SK-N-MC (cell line): Measurements from ENCODE around the gene PGM1.

Experiments used
- EZH2 ChIP-seq: fragments of 200-600 bp; sonication (generic); IDR thresholded peaks from one replicate; pipeline ENCODE4 v1.6.1; 2017; ENCODE audit warnings: antibody characterized with exemption
- POLR2AphosphoS5 ChIP-seq: IDR thresholded peaks from 2 replicates; pipeline ENCODE4 v1.6.1; 2012; ENCODE audit warnings: mild to moderate bottlenecking, low read depth, low read length, borderline replicate concordance

DNA sequence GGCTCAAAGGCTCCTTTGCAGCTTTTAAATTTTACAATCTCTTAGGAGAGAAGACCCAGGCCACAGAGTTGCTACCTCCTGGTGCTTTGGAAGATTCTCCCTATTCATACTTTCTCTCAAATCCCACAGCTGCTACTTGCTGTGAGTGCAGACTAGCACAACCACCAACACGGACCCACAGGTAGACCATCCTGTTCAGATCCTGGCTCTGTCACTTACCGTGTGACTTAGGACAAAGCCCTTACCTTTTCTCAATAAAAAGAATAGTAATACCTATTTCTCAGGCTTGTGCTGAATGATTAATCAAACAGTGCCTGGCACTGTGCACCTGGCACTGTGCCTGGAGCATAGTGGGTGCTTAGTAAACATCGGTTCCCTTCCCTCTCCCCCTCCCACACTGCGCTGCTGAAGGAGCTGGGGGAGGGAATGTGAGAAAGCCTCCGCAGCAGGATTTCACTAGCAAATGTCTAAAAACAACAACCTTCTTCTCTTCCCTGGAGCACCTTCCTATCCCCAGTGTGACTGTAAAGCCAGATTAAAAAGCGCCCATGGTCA is 81.7 kb downstream of the PGM1 start:
- no peak for TF ChIP-seq POLR2AphosphoS5
- no peak for TF ChIP-seq EZH2
